ENCODE results near the gene CHAF1A.

The CHAF1A gene

DNA sequence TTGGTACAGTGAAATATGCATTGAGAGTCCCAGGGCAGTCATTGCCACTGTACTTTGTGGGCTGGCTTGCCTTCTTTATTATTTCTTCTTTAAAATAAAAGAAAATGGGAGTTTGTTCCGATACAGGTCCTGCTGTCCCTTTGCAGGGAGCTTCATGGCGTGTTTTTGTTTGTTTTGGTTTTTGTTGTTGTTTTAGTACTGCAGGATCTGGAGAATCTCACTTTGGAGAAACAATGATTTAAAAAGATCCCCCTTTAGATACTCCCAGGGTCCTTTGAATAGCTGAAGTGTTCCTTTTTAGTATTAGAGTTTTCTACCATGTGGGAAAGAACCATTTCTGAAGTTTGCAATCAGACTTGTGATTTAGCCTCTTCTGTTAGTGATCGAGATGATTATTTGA lies 11.1 kb downstream of the CHAF1A start:
- DNase-seq = no peak

DNA sequence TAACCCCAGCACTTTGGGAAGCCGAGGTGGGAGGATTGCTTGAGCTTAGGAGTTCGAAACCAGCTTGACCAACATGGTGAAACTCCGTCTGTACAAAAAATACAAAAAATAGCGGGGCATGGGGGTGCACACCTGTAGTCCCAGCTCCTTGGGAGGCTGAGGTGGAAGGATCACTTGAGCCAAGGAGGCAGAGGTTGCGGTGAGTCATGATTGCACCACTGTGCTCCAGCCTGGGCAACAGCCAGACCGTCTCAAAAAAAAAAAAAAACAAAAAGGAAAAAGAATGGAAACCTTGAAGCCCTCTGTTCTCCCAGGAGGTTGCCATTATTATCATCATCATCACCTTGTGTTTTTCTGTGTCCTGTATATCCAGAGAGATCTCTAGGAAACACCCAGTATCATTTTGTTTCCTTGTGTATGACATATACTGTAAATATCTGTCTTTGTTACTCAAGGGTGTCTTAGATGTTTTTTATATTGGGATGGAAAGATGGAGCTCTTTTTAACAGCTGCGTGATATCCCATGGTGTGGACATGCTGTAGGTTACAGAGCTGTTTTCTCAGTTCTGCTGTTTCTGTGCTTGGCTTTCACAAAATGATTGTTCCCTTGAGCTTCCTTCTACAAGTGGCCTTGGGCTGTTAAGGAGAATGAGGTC lies 11.8 kb downstream of the CHAF1A start:
- no peak for DNase-seq

DNA sequence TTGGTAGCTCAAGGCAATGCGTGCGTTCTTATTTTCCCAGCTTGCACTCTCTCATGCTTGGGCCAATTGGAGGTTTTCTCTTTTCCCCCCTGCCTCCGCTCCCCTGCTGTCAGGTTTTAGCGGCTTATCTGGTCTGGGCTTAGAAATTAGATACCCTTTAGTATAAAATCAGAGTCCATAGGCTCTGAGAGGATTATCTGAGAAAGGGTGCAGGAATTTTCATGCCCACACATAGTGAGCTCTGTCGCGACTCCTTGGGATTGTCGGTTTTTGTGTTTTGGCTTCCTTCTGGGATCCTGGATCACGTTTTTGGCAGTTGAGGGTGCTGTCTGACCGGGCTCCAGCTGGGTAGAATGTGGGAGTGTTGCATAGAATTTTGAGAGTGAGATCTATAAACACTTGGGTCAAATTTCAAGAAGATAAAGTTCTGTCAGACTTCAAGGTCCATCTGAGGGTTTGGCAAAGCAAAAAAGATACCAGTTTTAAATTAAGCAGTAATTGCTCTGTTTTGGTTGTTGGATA lies 12.4 kb downstream of the CHAF1A start:
- no peak for DNase-seq

DNA sequence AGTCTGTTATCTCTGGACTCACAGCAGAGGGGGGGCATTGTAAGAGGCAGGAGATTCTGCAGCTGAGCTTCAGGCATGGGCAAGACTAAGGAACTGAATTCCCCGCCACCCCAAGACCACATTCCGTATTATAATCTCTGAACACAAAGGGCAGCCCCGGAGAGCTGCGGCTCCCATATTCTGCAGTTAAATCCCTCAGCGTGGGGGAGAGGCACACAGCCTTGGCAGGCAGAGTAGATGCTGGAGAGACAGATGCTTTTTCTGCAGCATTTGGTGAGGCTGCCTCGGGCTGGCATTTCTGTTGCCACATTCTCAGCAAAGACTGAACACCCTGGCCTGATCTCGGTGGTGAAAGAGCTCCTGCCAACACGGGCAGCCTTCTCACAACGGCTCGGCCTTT lies 12.9 kb downstream of the CHAF1A start:
- DNase-seq = no peak

DNA sequence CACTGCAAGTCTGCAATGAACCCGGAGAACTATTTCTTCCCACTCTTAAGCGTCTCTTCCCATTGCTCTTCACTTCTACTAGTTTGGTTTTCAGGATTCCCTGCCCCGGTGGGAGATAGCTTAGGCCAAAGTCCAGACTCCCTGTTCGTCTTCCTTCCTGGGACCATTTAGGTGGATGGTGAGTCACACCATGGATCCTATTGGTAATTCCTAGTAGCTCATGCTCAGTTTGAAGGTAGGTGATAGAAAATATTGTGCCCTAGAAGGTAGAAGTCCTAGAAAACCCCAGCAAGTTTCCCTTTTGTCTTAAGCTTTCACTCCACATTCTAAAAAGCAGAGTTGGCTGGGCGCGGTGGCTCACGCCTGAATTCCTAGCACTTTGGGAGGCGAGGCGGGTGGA lies 13.8 kb downstream of the CHAF1A start:
- DNase-seq = no peak

DNA sequence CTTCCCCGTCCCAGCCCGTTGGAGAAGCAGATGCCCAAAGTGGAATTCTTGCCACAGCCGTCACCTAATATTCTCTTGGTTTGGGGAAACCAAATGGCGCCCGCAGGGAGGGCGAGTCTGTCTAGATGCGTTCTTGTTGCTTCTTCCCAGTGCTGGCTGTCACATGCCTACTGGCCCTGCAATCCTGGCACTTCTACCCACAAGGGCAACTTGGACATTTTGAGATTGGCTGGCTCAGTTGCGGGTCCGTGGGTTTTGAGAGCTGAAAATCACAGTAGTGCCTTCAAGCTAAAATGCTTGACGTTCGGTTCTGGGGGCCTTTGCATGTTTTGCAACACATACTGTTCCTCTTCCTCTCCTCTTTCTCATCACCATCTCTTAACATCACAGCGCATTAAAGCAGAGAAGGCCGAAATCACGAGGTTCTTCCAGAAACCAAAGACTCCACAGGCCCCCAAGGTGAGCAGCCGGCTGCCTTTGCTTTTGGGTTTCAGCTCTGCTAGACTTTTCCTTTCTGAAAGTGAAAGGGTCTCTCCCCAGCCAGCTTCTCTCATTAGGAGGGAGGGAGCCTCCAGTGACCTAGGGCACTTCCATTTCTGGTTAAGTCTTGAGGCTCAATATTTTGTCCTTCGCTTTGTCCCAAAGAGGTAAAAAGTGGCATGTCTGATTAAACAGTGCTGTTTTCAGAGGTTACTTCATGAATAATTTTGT lies 21.1 kb downstream of the CHAF1A start:
- DNase-seq = no peak

DNA sequence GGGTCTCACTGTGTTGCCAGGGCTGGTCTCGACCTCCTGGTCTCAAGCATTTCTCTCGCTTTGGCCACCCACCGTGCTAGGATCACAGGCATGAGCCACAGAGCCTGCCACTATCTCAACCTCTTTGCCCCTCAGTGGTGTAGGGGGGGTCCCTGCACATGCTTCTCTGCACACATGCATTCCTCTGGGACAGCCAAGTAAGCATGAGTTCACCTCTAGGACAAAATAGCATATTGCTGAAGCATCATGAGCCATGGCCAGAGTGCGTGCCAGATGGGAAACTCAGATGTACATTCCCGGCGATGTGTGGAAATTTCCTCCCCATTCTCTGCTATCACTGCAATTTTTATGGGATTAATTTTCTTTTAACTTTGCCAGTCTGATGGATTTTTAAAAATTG lies 23.1 kb downstream of the CHAF1A start:
- DNase-seq = no peak

DNA sequence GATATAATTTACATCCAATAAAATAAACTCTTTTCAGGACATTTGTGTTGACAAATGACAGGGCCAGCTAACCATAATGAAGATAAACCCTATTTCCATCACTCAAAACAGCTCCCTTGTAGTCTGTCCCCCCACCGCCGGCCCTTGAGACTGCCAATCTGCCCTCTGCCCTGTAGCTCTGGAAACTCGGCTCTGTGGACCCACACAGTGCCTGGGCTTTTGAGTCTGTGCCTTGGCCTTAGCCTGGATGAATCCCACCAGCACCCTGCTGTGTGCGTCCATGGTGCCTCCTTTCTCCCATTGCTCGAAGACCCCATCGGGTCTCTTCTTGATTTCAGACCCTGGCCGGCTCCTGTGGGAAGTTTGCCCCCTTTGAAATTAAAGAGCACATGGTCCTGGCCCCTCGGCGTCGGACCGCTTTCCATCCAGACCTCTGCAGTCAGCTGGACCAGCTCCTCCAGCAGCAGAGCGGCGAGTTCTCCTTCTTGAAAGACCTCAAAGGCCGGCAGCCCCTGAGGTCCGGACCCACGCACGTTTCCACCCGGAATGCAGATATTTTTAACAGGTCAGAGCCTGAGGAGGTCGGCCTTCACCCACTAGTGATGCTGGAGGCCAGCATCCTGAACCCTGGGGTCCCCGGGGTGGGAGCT lies 26.0 kb downstream of the CHAF1A start:
- DNase-seq = no peak

DNA sequence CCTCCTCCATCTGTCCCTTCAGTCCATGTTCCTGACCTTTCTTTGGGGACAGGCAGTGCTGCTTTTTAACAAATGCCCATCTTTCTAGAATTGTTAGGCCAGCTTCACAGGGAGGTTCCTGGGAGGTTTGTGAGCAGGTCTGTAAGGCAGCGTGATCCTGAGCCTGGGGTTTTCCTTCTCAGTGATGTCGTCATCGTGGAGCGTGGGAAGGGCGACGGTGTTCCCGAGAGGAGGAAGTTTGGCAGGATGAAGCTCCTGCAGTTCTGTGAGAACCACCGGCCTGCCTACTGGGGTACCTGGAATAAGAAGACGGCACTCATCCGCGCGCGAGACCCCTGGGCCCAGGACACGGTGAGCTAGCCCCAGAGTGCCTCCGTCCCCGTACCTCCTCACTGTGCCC lies 26.8 kb downstream of the CHAF1A start:
- no peak for DNase-seq

DNA sequence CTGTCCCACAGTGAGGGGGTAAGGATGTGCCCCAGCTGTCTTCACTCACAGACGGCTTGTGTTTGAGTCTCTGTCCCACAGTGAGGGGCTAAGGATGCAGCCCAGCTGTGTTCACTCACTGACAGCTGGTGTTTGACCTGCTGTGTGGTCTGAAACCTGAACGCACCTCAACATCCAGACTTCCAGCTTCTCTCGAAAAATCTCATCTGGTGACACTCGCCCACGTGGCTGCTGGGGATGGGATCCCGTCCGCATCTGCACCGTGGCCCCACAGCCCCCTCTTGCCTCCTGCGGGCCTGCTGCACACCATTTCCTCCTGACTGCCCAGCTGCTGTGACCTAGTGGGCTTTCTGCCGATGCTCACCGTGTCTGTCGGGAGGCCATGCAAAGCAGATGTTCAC lies 27.3 kb downstream of the CHAF1A start:
- DNase-seq = no peak

DNA sequence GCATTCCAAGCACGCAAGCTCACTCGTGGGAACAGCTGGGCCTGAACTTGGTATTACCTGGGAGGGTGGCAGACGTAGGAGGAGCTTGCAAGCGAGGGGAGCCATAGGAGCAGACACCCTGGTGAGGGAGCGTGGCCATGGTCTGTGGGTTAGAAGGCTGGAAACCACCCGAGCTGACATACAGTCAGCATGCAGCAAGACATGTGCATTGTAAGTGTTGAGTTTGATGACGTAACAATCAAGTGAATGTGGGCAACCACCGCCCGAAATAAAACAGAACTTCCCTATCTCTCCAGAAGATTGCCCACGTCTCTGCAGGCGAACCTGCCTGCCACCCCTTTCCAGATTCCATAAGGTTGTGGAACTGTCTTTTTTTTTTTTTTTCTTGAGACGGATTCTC lies 28.3 kb downstream of the CHAF1A start:
- DNase-seq = no peak

DNA sequence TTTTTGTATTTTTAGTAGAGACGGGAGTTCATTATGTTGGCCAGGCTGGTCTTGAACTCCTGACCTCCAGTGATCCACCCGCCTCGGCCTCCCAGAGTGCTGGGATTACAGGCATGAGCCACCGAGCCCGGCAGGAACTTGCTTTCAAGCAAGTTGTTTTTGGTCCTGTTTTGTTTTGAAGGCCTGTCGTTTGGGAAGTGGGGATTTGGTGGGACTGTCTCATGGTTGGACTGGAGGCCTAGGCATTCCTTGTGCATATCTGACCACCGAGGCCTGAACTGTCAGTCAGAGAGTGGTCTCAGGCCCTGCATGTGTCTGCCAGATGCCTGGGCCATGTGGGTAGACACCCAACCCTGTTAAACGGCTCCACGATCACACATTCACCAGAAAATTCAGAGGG lies 28.9 kb downstream of the CHAF1A start:
- no peak for DNase-seq

DNA sequence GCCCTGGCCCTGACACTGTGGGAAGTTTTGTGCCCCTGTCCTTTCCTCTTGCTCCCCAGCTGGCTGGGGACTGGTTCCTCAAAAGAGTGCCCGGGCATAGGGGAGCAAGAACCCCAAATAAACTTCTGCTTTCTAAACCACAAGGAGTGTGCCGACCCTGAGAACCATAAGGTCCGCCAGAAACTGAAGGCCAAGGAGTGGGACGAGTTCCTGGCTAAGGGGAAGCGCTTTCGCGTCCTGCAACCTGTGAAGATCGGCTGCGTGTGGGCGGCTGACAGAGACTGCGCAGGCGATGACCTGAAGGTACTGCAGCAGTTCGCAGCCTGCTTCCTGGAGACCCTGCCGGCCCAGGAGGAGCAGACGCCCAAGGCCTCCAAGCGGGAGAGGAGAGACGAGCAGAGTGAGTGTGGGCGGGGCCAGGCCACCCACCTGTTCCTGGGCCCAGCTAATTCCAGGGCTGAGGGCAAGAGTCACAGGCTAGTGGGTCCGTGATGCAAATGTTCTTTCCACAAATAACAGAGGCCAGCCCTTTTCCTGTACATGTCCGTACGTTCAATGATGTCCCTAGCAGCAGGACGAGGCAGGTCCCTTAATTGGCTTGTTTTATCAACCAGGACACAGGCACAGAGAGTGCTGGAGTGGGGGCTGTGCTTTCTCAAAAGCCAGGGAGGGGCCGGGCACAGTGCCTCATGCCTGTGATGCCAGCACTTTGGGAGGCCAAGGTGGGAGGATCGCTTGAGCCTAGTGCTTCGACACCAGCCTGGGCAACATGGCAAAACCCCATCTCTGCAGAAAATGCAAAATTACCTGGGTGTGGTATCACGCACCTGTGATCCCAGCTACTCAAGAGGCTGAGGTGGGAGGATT lies 29.6 kb downstream of the CHAF1A start:
- DNase-seq = no peak

DNA sequence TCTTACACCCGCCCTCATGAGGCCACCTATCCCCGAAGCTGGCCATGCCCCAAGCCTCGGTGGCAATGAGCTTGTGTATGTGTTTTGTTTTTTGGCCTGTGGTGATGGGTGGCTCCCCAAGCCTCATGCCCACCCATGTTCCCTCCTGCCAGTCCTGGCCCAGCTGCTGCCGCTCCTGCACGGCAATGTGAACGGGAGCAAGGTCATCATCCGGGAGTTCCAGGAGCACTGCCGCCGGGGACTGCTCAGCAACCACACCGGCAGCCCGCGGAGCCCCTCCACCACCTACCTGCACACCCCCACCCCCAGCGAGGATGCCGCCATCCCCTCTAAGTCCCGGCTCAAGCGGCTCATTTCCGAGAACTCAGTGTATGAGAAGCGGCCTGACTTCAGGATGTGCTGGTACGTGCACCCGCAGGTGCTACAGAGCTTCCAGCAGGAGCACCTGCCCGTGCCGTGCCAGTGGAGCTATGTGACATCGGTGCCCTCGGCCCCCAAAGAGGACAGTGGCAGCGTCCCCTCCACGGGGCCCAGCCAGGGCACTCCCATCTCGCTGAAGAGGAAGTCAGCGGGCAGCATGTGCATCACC lies 30.6 kb downstream of the CHAF1A start:
- no peak for DNase-seq

DNA sequence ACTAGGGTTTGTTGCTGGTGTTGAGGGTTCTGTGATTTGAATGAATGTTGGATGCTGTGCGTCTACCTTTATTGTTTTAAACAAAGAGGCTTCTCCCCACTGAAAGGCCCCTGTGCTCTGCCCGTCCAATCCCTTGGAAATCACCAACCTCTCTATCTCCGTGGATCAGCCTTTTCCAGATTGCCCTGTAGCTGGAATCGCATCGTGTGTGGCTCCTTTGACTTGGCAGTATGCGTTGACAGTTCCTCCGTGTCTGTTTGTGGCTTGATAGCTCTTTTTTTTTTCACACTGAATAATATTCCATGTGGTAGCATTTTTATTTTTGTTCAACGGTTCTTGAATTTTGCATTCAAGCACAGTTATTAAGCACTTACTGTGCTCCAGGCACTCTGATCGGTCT lies 32.0 kb downstream of the CHAF1A start:
- DNase-seq = no peak

DNA sequence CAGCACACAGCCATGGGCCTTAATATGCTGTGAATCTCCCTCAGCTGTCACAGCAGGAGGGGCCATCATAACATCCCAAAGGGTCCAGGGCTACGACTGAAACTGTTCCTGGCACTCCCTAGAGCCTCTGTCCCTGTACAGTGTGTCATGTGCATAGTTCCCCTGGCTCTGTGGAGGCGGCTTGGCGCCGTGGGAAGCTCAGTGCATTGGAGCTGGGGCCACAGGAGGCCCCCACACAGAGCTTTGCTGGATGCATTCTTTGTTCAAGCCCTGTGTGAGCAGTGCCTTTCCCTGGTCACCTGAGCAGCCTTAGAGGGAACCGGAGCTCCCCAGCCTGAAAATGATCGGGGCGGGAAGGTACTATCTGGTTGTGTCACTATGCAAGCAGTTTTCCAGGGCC lies 33.8 kb downstream of the CHAF1A start:
- DNase-seq = no peak

DNA sequence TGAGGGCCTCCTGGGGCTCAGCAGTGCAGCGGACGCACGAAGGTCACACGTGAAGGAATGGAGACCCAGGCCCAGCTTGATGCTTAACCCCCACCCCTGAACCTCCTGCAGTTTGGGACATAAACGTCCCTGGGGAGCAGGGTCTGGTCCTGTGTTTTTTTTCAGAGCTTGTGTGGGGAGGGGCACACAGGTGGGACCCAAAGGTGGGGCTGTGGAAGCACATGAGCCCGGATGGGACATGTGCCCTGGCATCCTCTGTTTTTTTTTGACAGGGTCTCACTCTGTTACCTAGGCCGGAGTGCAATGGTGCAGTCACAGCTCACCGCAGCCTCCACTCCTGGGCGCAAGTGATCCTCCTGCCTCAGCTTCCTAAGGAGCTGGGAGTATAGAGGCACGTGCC lies 34.7 kb downstream of the CHAF1A start:
- DNase-seq = no peak

DNA sequence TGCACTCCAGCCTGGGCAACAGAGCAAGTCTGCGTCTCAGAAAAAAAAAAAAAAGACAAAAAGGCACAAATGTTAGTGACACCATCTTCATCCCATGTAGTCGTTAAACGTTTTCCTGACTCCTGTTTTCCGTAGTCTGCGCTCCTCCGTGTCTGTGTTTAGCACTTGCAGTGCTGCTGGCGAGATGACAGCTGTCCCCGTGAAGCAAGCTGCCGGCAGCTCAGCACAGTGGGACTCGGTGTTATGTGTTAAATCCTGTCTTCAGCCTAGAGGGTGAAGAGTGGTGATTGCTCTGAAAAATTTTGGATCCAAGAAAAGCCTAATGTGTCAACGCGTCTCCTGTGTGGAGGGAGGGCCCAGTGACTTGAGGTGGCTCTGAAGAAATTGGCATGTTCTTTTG lies 36.8 kb downstream of the CHAF1A start:
- DNase-seq = no peak

DNA sequence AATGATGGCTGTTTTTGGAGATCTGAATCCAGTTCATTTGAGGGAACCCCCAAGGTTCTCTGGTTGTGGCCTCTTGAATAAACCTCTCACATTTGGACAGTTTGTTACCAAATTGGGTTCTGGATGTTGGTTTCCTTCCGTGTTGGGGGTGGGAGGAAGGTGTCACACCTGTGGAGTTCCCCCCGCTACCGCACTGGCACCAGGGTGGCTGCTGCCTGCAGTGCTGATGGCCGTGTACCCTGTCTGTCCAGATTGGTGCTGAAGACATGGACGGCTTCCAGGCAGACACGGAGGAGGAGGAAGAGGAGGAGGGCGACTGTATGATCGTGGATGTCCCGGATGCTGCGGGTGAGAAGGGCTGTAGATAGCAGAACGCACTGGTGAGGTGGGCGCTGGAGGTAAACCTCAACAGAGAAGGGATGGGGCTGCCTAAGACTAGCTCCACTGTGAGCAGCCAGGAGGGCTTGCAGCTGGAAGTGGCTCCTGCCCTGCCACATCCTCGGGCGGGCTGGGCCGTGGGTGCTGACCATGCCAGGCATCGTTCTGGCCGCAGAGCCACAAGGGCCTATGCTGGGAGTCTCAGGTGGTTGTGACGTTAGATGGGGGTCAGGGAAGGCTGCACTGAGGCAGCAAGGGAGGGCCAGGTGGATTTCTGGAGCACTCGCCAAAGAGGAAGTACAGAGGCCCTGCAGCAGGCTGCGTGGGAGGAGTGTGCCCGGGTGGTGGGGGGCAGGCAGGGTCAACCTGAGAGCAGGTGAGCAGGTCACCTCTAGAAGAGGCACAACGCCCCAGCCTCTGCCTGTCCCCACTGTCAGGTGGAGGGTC lies 39.8 kb downstream of the CHAF1A start:
- no peak for DNase-seq

DNA sequence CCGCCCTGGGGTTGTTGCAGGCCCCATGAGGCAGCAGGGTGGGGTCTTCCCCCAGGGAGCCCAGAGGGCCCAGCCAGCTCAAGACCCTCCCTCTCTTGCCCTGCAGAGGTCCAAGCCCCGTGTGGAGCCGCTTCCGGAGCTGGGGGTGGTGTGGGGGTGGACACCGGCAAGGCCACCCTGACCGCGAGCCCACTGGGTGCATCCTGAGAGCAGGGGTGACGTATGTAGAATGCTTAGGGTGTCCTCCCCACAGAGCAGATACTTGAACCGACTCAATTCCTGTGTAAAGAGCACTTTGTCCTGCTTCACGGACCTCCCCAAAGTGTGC lies 40.3 kb downstream of the CHAF1A start:
- DNase-seq = no peak

DNA sequence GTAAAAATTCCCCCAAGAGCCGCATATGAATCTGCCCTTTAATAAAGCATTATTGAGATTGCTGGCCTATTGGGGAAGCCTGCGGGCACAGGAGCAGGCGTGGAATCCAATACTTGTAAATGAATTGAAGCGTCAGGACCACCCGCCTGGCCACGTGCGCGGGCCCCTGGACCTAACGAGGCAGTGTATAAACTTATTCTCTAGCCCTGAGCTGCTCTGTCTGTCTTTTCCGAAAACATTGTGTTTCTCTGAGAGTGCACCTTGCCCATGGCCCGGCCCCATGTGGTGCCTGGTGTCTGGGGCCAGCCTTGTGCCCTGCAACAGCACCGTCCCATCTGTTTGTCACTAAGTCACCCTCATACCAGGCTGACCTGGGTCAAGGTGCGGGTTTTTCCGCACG lies 40.7 kb downstream of the CHAF1A start:
- DNase-seq = no peak

Data from stimulated activated CD4-positive, alpha-beta T cell treated with anti-CD3 and anti-CD28 coated beads, Interleukin-1b, Interleukin-23, amount 100 ng/mL, for 48 hours (primary cell).